Activated CD4-positive, alpha-beta T cell treated with anti-CD3 and anti-CD28 coated beads, Interleukin-2, amount 50 U/mL, for 16 hours (primary cell): Measurements from ENCODE around the gene C16orf95.

ENCODE experiments used
- DNase-seq: peaks from one replicate; pipeline ENCODE4 v3.0.0-alpha.2; 2020

C16orf95 gene

DNA sequence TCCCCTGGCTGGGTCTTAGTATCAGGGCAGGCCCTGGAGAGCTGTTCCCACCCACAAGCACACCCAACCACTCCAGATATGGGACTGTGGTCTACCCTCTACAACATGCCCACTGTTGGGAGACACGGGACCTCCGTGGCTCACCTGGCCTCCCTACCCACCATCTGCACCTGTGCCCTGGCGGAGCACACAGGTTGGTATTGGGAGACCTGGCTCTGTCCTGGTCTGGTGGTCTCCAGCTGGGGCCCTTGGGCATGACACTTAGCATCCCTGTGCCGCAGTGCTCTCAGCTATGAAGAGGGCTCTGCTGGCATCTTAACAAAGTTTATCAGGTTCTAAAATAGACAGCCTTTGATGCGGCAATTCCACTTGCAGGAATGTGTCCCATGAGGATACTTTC is 5.8 kb downstream of the C16orf95 start:
- DNase-seq, result no peak

DNA sequence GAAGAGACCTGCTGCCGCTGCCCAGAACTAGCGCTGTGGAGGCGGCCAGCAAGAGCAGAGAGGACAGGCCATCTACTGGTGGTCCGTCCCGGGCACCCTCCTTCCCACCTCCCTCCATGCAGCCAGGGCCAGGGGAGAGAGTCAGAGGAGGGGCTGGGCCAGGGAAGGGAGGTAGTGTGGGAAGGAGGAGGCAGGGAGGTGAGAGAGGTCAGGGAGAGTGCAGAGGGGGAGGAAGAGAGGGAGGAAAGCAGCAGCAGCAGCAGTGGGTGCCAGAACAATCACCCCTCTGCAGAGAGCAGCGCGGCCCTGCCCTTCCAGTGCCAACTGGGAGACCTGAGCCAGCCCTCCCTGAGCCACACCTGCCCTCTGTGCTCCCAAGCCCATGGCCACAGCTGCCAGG is 6.6 kb downstream of the C16orf95 start:
- no peak for DNase-seq

DNA sequence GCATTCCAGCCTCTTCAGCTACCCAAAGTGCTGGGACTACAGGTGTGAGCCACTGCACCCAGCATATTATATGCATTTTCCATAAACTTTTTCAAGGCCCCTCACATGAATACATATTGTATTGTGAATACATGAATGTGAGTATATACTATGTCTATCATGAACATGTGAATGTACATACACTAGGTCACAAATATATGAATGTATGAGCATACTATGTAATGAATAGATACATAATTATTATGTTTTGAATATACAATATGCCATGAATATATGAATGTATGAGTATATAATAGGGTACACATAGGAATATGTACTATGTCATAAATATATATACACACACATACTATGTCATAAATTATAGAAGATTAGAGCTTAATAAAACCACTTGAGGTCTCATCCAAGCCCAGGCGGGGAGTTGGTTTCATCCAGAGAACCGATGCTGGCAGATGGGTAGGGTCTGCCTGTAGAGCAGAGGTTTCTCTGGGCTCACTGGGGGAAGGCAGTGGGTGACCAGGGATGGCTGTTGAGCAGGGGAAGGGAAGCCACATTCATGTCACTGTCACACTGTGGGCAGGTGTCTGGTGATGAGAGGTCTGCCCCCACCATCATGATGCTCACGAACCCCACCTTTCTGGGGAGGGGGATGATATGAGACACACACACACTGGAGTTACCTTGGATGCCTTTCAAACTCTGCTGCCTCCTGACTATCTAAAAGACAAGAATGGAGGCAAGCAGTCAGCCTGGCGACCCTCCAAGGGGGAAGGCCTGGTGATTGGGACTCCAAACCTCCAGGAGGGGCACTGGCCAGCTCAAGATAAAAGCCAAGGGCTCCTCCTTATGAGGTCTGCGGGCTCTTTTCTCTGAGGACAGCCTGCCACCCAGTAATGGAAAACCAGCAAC is 7.3 kb downstream of the C16orf95 start:
- no peak for DNase-seq

DNA sequence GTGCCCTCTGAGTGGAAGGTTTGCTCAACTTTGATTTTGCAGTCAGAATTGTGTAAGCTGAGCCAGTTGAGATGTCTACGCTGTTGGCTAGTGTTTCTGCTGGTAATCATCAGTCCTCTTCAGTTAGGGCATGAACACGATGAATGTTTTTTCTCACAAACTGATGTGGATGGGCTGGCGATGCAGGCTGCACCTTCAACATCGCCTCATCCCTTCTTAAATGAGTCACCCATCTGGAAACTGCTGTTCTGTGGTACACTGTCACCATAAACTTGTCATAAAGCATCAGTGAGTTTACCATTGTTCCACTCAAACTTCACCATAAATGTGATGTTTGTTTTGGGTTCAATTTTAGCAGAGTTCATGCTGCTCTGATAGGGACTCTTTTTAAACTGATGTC is 8.4 kb downstream of the C16orf95 start:
- DNase-seq, result peak; percentile 86

DNA sequence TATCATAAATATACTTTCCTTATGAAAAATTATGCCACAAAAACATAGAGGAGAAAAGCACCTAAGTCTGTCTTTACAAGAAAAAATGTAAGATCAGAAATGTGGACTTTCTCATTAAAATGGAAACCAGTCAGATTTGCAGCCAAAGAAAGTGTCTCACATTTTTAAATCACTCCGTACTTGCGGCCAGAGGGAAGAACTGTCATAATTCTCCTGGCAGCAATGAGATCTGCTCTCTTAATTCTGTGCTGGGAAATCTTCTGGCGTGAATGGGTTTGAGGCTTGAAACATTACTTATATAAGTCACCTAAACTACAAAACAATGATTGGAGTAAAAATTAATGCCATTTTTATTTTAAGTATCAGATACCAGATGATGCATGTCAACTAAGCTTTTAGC is 10.7 kb downstream of the C16orf95 start:
- no peak for DNase-seq

DNA sequence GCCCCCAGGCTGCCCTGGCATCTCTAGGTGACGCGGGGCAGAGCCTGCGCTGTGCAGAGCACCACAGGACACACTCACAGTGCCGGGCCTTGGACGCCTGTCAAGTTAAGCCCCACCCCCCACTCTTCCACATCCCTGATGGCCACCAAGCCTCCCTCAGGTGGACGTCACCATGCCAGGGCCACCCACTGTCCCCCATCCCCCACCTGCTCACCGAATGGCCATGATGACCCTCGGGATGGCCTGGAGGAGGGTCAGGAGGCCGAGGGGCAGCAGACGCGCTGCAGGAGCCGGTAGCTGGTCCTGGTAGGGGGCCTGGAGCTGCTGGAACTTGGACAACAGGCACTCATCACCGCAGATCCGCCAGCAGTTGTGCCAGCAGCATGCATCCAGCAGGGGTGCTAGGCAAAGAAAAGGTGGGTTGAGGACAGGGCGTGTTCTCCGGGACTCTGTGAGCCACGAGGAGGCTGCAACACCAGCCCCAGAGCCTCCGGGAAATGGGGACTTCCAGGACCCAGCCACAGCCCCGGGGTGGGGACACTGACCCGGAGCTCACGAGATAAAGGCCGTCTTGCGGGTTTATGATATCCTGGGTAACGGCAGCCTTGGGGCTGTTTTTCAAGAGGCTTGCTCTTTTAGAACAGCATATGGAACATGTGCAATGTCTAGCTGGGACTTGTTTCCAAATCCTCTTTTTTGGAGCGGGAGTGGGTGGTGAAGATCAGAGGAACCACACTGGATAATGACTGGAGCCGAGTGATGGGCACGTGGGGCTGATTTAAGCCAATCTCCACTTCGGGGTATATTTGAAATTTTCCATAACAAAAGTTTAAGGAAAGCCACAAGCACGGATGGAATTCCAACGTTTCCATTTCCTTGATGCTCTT is 11.4 kb downstream of the C16orf95 start:
- no peak for DNase-seq

DNA sequence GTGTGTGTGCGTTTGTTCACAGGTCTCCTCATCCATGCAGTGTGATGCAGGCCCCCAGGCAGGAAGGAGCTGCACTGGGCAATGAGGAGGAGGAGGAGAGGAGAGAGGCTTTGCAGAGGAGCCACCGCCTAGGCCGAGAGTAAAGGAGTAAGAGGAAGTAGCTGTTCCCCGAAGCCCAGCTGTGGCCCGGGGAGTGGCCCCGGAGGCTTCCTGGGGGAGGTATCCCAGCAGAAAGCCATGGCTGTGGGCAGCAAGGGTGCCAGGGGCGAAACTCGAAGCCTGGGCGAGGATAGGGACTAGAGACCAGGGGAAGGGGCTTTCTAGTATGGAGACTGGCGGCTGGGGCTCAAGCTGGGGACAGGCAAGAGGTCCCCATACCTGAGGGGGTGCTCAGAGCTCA is 12.2 kb downstream of the C16orf95 start:
- no peak for DNase-seq

DNA sequence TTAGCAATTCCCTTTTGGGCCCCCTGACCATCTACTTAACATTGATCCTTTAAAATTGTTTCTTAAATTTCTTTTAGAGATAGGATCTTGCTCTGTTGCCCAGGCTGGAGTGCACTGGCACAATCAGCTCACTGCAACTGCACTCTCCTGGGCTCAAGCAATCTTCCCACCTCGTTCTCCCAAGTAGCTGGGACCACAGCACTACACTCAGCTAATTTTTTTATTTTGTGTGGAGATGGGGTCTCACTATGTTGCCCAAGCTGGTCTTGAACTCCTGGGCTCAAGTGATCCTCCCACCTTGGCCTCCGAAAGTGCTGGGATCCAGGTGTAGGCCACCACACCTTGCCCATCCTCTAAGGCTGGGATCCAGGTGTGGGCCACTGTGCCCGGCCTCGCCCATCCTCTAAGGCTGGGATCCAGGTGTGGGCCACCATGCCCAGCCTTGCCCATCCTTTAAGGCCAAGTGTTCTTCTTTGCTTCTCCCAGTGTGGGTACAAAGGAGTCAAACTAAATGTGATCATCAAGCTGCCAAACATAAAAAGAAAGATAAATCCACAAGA is 13.2 kb downstream of the C16orf95 start:
- DNase-seq, result no peak

DNA sequence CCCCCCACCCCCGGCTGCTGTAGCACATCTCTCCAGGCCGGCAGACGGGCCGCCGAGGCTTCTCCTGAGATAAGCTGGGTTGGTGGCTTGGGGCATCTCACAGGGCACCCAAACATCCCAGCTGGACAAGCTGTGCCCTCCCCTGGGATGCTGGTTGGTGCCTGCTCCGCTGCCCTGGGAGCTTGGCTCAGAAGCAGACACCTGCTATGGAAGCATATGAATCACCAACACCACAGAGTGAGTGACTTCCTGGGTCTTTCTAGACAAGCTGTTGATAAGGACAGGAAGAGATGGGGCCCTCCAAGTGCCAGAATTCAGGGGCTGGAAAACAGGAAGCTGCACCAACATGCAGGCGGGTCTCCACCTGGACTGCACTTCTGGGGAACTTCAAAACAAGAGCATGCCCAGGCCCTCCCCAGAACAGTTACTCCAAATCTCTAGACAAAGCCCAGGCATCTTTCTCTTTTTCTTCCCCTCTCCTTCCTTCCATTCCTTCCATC is 13.7 kb downstream of the C16orf95 start:
- peak; percentile 61 for DNase-seq

DNA sequence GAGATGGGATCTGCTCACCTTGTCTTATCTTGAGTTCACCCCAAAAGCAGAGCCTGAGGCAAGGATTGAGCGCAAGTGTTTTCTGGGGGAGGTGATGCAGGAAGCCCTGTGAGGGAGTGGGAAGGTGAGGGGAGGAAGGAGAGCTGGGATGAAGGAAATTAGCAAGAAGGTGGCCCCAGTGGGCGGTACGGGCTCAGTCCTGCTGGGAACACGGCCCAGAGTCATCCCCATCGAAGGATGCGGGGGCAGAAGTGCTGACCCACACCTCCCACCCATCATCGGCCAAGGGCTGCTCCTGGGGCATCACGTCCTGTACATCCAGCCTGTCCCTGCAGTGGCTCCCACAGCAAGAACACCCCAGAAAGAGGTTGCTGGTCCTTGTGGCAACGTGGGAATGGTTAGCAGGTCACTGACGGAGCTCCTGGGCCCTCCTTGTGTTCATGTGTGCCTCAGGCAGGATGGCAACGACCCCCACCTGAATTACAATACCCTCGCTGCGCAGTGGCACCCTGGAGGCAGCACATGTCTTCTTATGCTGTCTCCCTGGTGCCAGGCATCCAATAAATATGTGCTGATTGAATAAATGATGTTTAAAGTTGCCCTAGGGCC is 18.2 kb downstream of the C16orf95 start:
- DNase-seq, result no peak

DNA sequence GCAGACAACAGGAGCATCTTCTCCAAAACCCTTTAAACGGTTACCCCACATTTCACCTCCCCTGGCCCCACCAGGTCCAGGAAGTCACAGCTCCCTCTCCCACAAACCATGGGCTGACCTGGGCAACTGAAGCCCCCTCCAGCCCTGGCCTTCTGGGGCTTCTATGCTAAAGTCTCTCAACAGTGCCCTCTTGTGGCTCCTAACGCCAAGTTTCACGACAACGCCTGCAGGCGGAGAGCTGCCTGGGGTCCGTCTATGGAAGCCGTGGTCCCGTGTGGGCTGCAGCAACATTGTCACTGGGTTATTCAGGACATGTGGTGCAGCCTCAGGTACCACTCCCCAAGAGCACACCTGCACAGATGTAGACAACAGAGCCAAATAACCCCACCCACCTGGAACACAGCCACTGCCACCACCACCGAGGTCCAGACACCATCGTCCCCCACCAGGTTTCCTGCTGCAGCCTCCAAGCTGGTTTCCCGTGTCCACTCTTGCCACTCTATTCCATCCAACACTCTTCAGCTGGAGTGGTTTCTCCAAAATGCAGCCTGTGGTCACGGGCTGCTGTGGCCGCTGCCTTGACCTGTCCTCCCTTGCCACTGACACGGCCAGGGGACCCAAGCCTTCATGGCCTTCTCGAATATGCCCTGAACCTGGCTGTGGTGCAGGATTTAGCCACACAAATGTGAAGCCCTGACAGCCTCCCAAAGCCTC is 19.1 kb downstream of the C16orf95 start:
- DNase-seq, result peak; percentile 44

DNA sequence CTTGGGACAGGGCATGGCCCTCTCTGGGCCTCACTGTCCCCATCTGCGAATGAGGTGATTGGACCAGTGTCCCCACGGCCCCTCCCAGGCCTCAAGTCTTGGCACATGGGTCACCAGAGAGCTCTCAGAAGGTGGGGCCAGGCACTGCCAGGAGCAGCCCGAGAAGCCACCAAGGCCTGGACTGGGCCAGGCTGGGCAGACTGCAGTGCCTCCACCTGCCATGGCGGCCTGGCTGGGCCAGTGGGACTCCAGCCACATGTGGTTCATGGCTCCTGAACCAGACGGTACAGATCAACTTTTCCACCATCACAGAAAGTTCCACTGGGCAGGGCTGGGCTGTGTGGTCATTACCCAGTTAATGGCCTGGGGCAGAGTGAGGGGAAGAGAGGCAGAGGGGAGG is 19.8 kb downstream of the C16orf95 start:
- DNase-seq, result no peak

DNA sequence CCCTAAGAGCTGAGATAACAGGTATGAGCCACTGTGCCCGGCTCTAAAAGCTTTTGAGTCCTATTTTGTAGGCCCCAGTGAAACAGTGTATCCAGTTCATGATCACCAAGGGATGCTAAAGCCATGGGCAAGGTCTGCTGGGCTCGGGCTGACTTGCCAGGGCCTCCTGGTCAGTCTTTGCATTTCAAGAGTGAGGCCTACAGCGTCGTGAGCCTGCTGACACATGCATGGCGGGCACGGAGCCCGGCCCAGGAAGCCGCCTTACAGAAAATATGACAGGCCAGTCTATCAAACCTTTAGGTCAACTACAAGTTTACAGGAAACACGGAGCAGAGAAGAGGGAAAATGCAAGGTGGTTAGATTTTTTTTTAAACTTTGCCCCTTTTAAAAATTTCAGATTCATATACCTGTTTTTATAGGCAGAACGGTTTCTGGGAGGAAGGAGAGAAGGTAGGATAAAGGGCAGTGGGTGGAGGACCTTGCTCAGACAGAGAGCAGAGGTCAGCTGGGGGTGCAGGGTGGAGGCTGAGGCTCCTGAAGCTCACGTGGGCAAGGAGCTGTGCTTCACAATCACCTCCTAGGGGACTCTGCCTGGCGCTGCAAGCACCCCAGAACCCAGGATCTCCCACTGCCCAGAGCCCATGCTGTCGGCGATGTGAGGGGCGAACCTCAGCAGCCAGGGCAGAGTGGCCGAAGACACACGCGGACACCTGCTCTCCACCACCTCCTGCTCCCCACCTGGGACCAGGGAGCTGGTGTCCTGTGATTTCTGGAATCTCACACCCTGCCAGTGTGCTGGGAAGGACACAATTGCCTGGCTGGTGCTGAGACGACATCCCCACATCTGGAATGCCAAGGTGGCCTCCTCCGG is 21.3 kb downstream of the C16orf95 start:
- DNase-seq, result no peak

DNA sequence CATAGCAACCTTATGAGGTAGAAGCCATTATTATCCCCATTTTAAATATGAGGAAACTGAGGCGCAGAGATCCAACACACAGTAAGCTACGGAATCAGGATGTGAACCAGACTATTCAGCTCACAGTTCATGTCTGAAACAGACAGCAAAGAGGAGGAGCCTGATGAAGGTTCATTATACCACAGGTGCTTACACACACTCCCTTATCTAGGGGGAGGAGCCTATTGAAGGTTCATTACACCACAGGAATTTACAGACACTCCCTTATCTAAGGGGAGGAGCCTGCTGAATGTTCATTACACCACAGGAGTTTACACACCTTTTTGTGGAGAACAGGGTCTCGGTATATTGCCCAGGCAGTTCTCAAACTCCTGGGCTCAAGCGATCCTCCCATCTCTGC is 21.9 kb downstream of the C16orf95 start:
- peak; percentile 28 for DNase-seq

DNA sequence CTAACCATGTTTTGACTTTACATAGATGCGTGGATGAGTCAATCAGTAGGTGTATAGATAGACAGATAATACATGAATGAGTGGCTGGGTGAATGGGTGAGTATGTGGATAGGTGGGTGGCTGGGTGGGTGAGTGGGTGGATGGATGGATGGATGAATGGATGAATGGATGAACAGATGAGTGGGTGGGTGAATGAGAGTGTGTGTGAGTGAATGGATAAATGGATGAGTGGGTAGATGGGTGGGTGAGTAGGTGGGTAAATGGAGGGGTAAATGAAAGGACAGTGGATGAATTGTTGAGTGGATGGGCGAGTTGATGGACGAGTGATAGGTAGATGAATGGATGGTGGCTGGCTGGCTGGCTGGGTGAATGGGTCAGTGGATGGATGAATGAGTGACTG is 23.2 kb downstream of the C16orf95 start:
- DNase-seq, result no peak

DNA sequence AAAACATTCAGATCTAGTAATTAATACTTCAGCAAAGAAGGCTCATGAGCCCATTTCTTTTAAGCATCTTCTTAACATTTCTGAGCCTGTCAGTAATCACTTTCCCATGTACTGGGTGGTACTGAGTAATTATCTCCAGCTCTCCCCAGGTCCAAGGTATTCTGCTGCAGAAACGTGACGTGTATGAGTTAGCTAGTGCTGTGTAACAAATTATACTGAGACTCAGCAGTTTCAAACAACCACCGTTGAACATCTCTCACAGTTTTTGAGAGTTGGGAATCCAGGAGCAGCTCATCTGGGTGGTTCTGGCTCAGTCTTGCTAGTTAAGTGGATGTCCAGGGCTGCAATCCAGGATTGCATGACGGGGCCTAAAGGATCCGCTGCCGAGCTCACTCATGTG is 25.2 kb downstream of the C16orf95 start:
- DNase-seq, result no peak

DNA sequence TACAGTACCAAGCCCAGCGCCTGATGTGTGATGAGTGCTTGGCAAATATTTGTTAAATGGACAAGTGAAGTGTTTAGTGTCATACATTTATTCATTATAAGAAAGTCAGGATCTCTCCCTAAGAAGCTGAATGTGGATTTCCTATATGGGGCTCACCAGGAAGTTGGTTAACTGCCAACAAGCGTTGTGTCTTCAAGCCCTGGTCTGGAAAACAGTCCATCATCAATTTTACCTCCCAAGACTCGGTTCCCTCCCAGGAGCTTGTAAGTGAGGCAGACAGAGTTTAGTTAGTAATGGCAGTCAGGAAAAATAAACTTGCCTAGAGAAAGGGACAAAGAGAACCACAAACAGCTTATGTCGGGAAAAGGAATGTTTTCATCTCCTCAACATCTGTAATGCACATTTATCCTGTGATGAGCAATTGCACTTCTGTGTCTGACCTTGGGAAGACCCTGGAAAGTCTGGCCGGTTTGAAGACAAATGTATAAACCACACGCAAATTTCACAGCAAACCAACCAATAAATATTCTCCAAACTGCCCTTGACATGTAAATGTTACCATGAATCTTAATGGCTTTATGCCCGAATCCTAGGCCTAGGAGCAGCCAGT is 28.3 kb downstream of the C16orf95 start:
- no peak for DNase-seq

DNA sequence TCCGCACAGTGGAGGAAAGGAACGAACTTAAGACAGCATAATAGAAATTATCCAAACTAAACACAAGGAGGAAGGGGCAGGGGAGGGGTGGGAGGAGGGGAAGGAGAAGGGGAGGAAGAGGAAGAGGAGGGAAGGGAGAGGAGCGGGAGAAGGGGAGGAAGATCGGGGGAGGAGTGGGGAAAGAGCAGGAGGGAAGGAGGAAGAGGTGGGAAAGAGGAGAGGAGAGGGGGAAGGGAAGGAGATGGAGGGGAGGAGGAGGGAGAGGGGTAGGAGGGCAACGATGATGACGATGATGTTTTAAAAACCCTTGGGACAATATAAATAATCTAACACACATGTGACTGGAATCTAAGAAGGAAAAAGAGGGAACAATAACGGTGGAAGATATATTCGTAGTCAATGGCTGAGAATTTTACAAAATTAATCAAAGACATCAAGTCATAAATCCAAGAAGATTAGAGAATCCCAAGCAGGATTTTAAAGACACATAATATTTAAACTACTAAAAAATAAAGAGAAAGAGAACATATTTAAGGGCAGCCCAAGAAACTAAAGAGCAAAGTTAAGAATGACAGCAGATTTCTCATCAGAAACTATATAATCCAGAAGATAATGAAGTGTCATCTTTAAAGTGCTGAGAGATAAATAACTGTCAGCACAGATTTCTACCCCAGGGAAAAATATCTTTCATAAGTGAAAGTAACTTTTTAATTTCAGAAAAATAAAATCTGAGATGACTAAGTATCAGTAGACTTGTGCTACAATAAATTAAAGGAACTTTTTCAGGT is 30.2 kb downstream of the C16orf95 start:
- no peak for DNase-seq

DNA sequence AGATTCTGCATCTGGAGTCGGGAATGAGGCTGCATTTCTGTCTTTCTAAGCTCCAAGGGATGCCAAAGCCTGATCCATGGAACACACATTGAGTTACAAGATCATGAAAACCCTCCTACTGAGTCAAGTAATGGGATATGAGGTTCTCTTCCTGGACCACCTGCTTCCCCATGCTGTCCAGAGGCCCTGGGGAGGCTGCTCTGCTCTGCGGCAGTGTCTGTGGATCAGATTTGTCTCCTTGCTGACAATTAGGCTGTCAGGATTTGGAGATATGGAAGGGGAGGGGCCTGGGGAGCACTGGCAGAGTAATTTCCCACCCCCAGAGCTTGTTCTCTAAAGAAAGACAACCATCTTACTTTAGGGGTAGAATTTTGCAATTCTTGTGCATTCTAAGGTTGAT is 33.0 kb downstream of the C16orf95 start:
- DNase-seq, result no peak

DNA sequence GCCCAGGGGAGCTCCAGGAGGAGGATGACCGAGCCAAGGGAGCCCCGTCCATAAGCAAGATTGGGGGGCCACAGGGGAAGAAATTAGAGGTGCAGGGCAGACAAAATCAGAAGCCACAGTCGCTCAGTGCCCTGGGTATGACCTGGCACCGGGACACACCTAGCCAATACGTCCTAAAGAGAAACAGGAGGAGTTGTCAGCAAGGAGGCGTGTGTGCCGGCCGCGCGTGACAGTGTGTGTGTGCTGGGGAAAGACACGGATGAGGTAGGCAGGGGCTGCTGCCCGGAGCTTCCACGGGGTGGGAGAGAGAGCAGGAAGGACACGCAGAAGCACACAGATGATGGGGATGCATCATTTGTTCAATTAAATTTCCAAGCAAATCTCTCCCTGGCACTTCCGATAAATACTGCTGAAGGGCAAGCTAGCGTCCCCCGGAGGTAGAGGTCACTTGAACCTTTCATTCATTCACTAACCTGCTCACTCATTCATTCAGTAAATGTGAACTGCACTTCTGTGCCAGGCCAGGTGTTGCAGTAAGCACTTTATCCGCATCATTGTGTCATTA is 38.0 kb downstream of the C16orf95 start:
- no peak for DNase-seq
